Measurements from ENCODE around the gene ARID1B. TPM values are rescaled to one million over a fixed set of nuclear protein-coding genes. Genes with fewer than 3 reads are reported as not detected.

ARID1B gene
- total RNA-seq, 2 donors from 2014 or later, result 74.0 to 110 TPM

GRCh38 chr6:157213907-157214565 lies 436.9 kb downstream of the ARID1B start:
- Histone ChIP-seq H3K4me1 (ENCODE audit: control insufficient read depth, insufficient read depth, low read length) (no peaks in the 10 kb centered on the region), H3K27me3 (ENCODE audit: control insufficient read depth, insufficient read depth, low read length, poor library complexity, severe bottlenecking) (no peaks in the 10 kb centered on the region), H3K4me3 (ENCODE audit: low read length) (no peak overlapping the region), H3K9me3 (ENCODE audit: control insufficient read depth, low read length) (no peaks in the 10 kb centered on the region), H3K9ac (ENCODE audit: extremely low read depth, low read length, poor library complexity, severe bottlenecking) (no peak overlapping the region), H3K36me3 (ENCODE audit: control insufficient read depth, insufficient read depth, low read length) (peaks cover 16% of the 10 kb centered on the region), H3K27ac (ENCODE audit: low read depth, low read length) (no peak overlapping the region)
- H3K4me1 Mint-ChIP-seq, result no peaks in the 10 kb centered on the region
- 88 to 94% methylated on average over 8 to 10 of the region's 10 CpGs for WGBS, 2 experiments (ENCODE audit: insufficient coverage in 1 of 2, insufficient read length in 1 of 2)
- H3K36me3 Mint-ChIP-seq (ENCODE audit: low read depth), result no peaks in the 10 kb centered on the region
- H3K4me3 Mint-ChIP-seq, result no peak overlapping the region
- no peak for DNase-seq
- no peaks in the 10 kb centered on the region for H3K27me3 Mint-ChIP-seq (ENCODE audit: insufficient read depth)
- H3K9me3 Mint-ChIP-seq, result no peaks in the 10 kb centered on the region
- no peak overlapping the region for H3K27ac Mint-ChIP-seq
- no peak for TF ChIP-seq CTCF (conservative IDR thresholded peaks at IDR 0.05)

- Mint-ChIP-seq H3K36me3 (ENCODE audit: low read depth) (no peaks in the 10 kb centered on the region), H3K4me1 (no peaks in the 10 kb centered on the region), H3K27me3 (ENCODE audit: insufficient read depth) (peaks cover under 1% of the 10 kb centered on the region), H3K9me3 (no peaks in the 10 kb centered on the region), H3K4me3 (no peak overlapping the region), H3K27ac (no peak overlapping the region)
- Histone ChIP-seq H3K27me3 (ENCODE audit: control insufficient read depth, insufficient read depth, low read length, poor library complexity, severe bottlenecking) (no peaks in the 10 kb centered on the region), H3K9ac (ENCODE audit: extremely low read depth, low read length, poor library complexity, severe bottlenecking) (no peak overlapping the region), H3K4me1 (ENCODE audit: control insufficient read depth, insufficient read depth, low read length) (no peaks in the 10 kb centered on the region), H3K36me3 (ENCODE audit: control insufficient read depth, insufficient read depth, low read length) (peaks cover 5% of the 10 kb centered on the region), H3K4me3 (ENCODE audit: low read length) (no peak overlapping the region), H3K27ac (ENCODE audit: low read depth, low read length) (no peak overlapping the region), H3K9me3 (ENCODE audit: control insufficient read depth, low read length) (no peaks in the 10 kb centered on the region)
- no peak for DNase-seq
- TF ChIP-seq CTCF (conservative IDR thresholded peaks at IDR 0.05), result no peak
- 100% methylated on average over 1 of the region's 2 CpGs; no CpG with 5 or more reads in 1 of the 2 experiments for WGBS, 2 experiments (ENCODE audit: insufficient coverage in 1 of 2, insufficient read length in 1 of 2)
Observed at GRCh38 chr6:157215717-157216116, 438.5 kb downstream of the ARID1B start.

- Histone ChIP-seq H3K4me3 (ENCODE audit: low read length) (no peak overlapping the region), H3K27me3 (ENCODE audit: control insufficient read depth, insufficient read depth, low read length, poor library complexity, severe bottlenecking) (no peaks in the 10 kb centered on the region), H3K4me1 (ENCODE audit: control insufficient read depth, insufficient read depth, low read length) (no peaks in the 10 kb centered on the region), H3K9ac (ENCODE audit: extremely low read depth, low read length, poor library complexity, severe bottlenecking) (no peak overlapping the region), H3K9me3 (ENCODE audit: control insufficient read depth, low read length) (no peaks in the 10 kb centered on the region), H3K36me3 (ENCODE audit: control insufficient read depth, insufficient read depth, low read length) (no peaks in the 10 kb centered on the region), H3K27ac (ENCODE audit: low read depth, low read length) (no peak overlapping the region)
- no peak overlapping the region for H3K4me3 Mint-ChIP-seq
- H3K36me3 Mint-ChIP-seq (ENCODE audit: low read depth), result no peaks in the 10 kb centered on the region
- no peak overlapping the region for H3K27ac Mint-ChIP-seq
- no peak for DNase-seq
- whole genome bisulfite sequencing, 2 experiments (ENCODE audit: insufficient coverage in 1 of 2, insufficient read length in 1 of 2), result 93% methylated on average over 5 of the region's 5 CpGs
- H3K9me3 Mint-ChIP-seq, result no peaks in the 10 kb centered on the region
- H3K4me1 Mint-ChIP-seq, result no peaks in the 10 kb centered on the region
- H3K27me3 Mint-ChIP-seq (ENCODE audit: insufficient read depth), result peaks cover 7% of the 10 kb centered on the region
- no peak for TF ChIP-seq CTCF (conservative IDR thresholded peaks at IDR 0.05)
Observed at GRCh38 chr6:157216570-157216969, 439.4 kb downstream of the ARID1B start.

All from endodermal cell (in vitro differentiated cells).